ENCODE measurements around the gene GSTO1. TPM values are rescaled to one million over a fixed set of nuclear protein-coding genes. Genes with fewer than 3 reads are reported as not detected.

The GSTO1 gene
- total and polyA plus RNA-seq, 2 of the 13 experiments (the other 11 are each of a cell fraction or from before 2014, with no cell fraction given), result 228 to 300 TPM

- TF ChIP-seq DMAP1 (CRISPR knock-in tag; IDR thresholded peaks at IDR 0.05), result peak; percentile 34; the same call in 1 of the 2 replicates
- TF ChIP-seq SRF (IDR thresholded peaks at IDR 0.05; ENCODE audit: low read depth, low read length), result peak; percentile 43; the same call in 1 of the 2 replicates
- 0 out of 2 replicates have a peak, but pooled peaks have one; percentile 57 for TF ChIP-seq FOXO4 (CRISPR knock-in tag; conservative IDR thresholded peaks at IDR 0.05)
- TF ChIP-seq GRHL1 (CRISPR knock-in tag; conservative IDR thresholded peaks at IDR 0.05), result no peak
- TF ChIP-seq SKIL (CRISPR knock-in tag; IDR thresholded peaks at IDR 0.05; ENCODE audit: borderline replicate concordance), result peak; percentile 71; the same call in 1 of the 2 replicates
- peak; percentile 70 for TF ChIP-seq HDAC1 (CRISPR knock-in tag; IDR thresholded peaks at IDR 0.05)
- TF ChIP-seq ONECUT2 (CRISPR knock-in tag; IDR thresholded peaks at IDR 0.05), result peak; percentile 49; the same call in 1 of the 2 replicates
- no peak for TF ChIP-seq IKZF4 (CRISPR knock-in tag; IDR thresholded peaks at IDR 0.05; ENCODE audit: borderline replicate concordance, low read depth, not compliant biosample characterization)
- TF ChIP-seq BRF2 (CRISPR knock-in tag; IDR thresholded peaks at IDR 0.05), result no peak
- TF ChIP-seq TBX2 (CRISPR knock-in tag; IDR thresholded peaks at IDR 0.05; ENCODE audit: borderline replicate concordance), result peak; percentile 96
- peak; percentile 31; the same call in 1 of the 2 replicates for TF ChIP-seq REPIN1 (CRISPR knock-in tag; IDR thresholded peaks at IDR 0.05; ENCODE audit: borderline replicate concordance, low read depth)
- no peak for TF ChIP-seq ZNF572 (CRISPR knock-in tag; IDR thresholded peaks at IDR 0.05)
- no peak for TF ChIP-seq CREBL2 (CRISPR knock-in tag; IDR thresholded peaks at IDR 0.05; ENCODE audit: borderline replicate concordance)
- TF ChIP-seq ZFP90 (CRISPR knock-in tag; IDR thresholded peaks at IDR 0.05; ENCODE audit: borderline replicate concordance), result 0 out of 2 replicates have a peak, but pooled peaks have one; percentile 41
- TF ChIP-seq SP5 (CRISPR knock-in tag; IDR thresholded peaks at IDR 0.05; ENCODE audit: borderline replicate concordance, low read depth), result peak; percentile 91
- TF ChIP-seq ZNF205 (CRISPR knock-in tag; IDR thresholded peaks at IDR 0.05), result peak; percentile 89
- TF ChIP-seq MED8 (CRISPR knock-in tag; IDR thresholded peaks at IDR 0.05; ENCODE audit: insufficient replicate concordance), result peak; percentile 62
- no peak for TF ChIP-seq ZNF510 (CRISPR knock-in tag; IDR thresholded peaks at IDR 0.05; ENCODE audit: low read depth)
- peak; percentile 29; the same call in 1 of the 2 replicates for TF ChIP-seq THAP11 (CRISPR knock-in tag; IDR thresholded peaks at IDR 0.05)
- peak; percentile 77; the same call in 1 of the 2 replicates for TF ChIP-seq JUND (CRISPR knock-in tag; IDR thresholded peaks at IDR 0.05)
- TF ChIP-seq SAP130 (CRISPR knock-in tag; IDR thresholded peaks at IDR 0.05; ENCODE audit: low read depth), result peak; percentile 90
- no peak for TF ChIP-seq ZBTB33 (CRISPR knock-in tag; IDR thresholded peaks at IDR 0.05)
These were observed 1.6 kb upstream of the GSTO1 start (continued) for GRCh38 chr10:104253106-104253505.

All from HepG2 (cell line).